ENCODE data around the gene ADAMTS2.
"Not testable (repeated sequence)": the region's sequence is repeated elsewhere in the genome, so short reads cannot be mapped to it uniquely, and the experiment has no call there.

Gene ADAMTS2

GRCh38 chr5:179229331-179229831 lies 115.9 kb downstream of the ADAMTS2 start:
- no peak for DNase-seq

- no peak for DNase-seq
These were observed 116.7 kb downstream of the ADAMTS2 start for GRCh38 chr5:179228341-179229121.

- no peak for DNase-seq
These were observed 117.5 kb downstream of the ADAMTS2 start for GRCh38 chr5:179227580-179228311.

- DNase-seq: no peak
These were observed 118.1 kb downstream of the ADAMTS2 start for GRCh38 chr5:179227229-179227579.

GRCh38 chr5:179226696-179227095 lies 118.6 kb downstream of the ADAMTS2 start:
- DNase-seq: no peak

- DNase-seq: no peak
These were observed 119.9 kb downstream of the ADAMTS2 start for GRCh38 chr5:179225387-179225786.

- no peak for DNase-seq
These were observed 120.5 kb downstream of the ADAMTS2 start for GRCh38 chr5:179224741-179225140.

- DNase-seq: no peak
These were observed 121.3 kb downstream of the ADAMTS2 start for GRCh38 chr5:179223961-179224360.

GRCh38 chr5:179223528-179223927 lies 121.7 kb downstream of the ADAMTS2 start:
- no peak for DNase-seq

GRCh38 chr5:179222246-179223017 lies 122.8 kb downstream of the ADAMTS2 start:
- no peak for DNase-seq

GRCh38 chr5:179221877-179222220 lies 123.4 kb downstream of the ADAMTS2 start:
- no peak for DNase-seq

- no peak for DNase-seq
These were observed 123.9 kb downstream of the ADAMTS2 start for GRCh38 chr5:179221196-179221876.

GRCh38 chr5:179220716-179221115 lies 124.5 kb downstream of the ADAMTS2 start:
- no peak for DNase-seq

GRCh38 chr5:179219661-179220620 lies 125.3 kb downstream of the ADAMTS2 start:
- no peak for DNase-seq

- no peak for DNase-seq
These were observed 126.3 kb downstream of the ADAMTS2 start for GRCh38 chr5:179218943-179219330.

GRCh38 chr5:179217956-179218942 lies 127.0 kb downstream of the ADAMTS2 start:
- DNase-seq: no peak

- no peak for DNase-seq
These were observed 127.9 kb downstream of the ADAMTS2 start for GRCh38 chr5:179217356-179217755.

GRCh38 chr5:179216381-179216780 lies 128.9 kb downstream of the ADAMTS2 start:
- not testable (repeated sequence) for DNase-seq

- DNase-seq: no peak
These were observed 129.7 kb downstream of the ADAMTS2 start for GRCh38 chr5:179215576-179215975.

- DNase-seq: no peak
These were observed 130.6 kb downstream of the ADAMTS2 start for GRCh38 chr5:179214678-179215077.
